SK-N-SH (cell line): ENCODE measurements around the gene TMEM164. TPM values are rescaled to one million over a fixed set of nuclear protein-coding genes. Genes with fewer than 3 reads are reported as not detected.

ENCODE experiments used
- CTCF ChIA-PET: fragments of 300-600, 350-600 bp; formaldehyde crosslinking; extraction: SDS; loops from one replicate; lab custom pipeline; 2021; lab: Yijun Ruan, JAX
- POLR2A ChIA-PET: fragments of 350-600 bp; sonication (Branson Sonifier 250); formaldehyde crosslinking; extraction: SDS; loops from one replicate; lab custom pipeline; 2020; ENCODE audit warnings: antibody characterized with exemption, inconsistent platforms; lab: Yijun Ruan, JAX
- DNase-seq: peaks from one replicate; pipeline ENCODE4 v3.0.0; 2012
- H2AFZ ChIP-seq: fragments of 200-600 bp; sonication (generic); 2 replicates; pipeline ENCODE4 v1.8.1; 2016; ENCODE audit warnings: antibody characterized with exemption, mild to moderate bottlenecking, low read depth
- H3F3A ChIP-seq: fragments of 200-600 bp; sonication (generic); replicated peaks from 2 replicates; pipeline ENCODE3; 2016; ENCODE audit warnings: antibody characterized with exemption, mild to moderate bottlenecking; ENCODE audit not compliant: insufficient read depth
- H3K27ac ChIP-seq, 2 experiments: fragments of 200-500 bp in 1 of 2; fragments of 200-600 bp in 1 of 2; sonication (Bioruptor generic) in 1 of 2; sonication (generic), shearing (Covaris generic) in 1 of 2; 2 replicates each; pipeline versions ENCODE4 v1.5.1 to v1.6.1; 2014 to 2016; ENCODE audit warnings: low read depth in 2 of 2, inconsistent platforms in 1 of 2, low read length in 1 of 2, mild to moderate bottlenecking in 1 of 2, mixed read lengths in 1 of 2
- H3K27me3 ChIP-seq: fragments of 200-600 bp; sonication (generic), shearing (Covaris generic); 2 replicates; pipeline ENCODE4 v1.6.1; 2016; ENCODE audit warnings: mixed run types; ENCODE audit not compliant: insufficient read depth
- H3K36me3 ChIP-seq, 2 experiments: fragments of 200-500 bp in 1 of 2; fragments of 200-600 bp in 1 of 2; sonication (Bioruptor generic) in 1 of 2; sonication (generic) in 1 of 2; replicated peaks in 1 of 2; 2 replicates each; pipeline versions ENCODE3 to v1.5.1; 2014 to 2016; ENCODE audit warnings: low read length in 1 of 2, mild to moderate bottlenecking in 1 of 2; ENCODE audit not compliant: insufficient read depth in 2 of 2, control insufficient read depth in 1 of 2
- H3K4me1 ChIP-seq, 2 experiments: fragments of 200-500 bp in 1 of 2; fragments of 200-600 bp in 1 of 2; sonication (Bioruptor generic) in 1 of 2; sonication (generic), shearing (Covaris generic) in 1 of 2; 2 replicates each; pipeline versions ENCODE4 v1.5.1 to v1.6.1; 2014 to 2016; ENCODE audit warnings: low read depth in 1 of 2, low read length in 1 of 2, mixed run types in 1 of 2; ENCODE audit not compliant: insufficient read depth in 2 of 2, control insufficient read depth in 1 of 2
- H3K4me2 ChIP-seq: fragments of 200-600 bp; sonication (generic), shearing (Covaris generic); 2 replicates; pipeline ENCODE4 v1.6.1; 2017; ENCODE audit warnings: mixed run types
- H3K4me3 ChIP-seq, 2 experiments: fragments of 200-500 bp in 1 of 2; fragments of 200-600 bp in 1 of 2; sonication (Bioruptor generic) in 1 of 2; sonication (generic), shearing (Covaris generic) in 1 of 2; 2 replicates each; pipeline versions ENCODE4 v1.5.1 to v1.8.1; 2014 to 2016; ENCODE audit warnings: low read depth in 2 of 2, inconsistent platforms in 1 of 2, low read length in 1 of 2, mild to moderate bottlenecking in 1 of 2, mixed read lengths in 1 of 2, moderate library complexity in 1 of 2
- H3K79me2 ChIP-seq: fragments of 200-600 bp; sonication (generic); 2 replicates; pipeline ENCODE4 v1.8.1; 2017; ENCODE audit warnings: mild to moderate bottlenecking; ENCODE audit not compliant: insufficient read depth
- H3K9ac ChIP-seq: fragments of 200-600 bp; sonication (generic); 2 replicates; pipeline ENCODE4 v1.6.1; 2017; ENCODE audit warnings: mixed run types
- H3K9me2 ChIP-seq: fragments of 200-600 bp; sonication (generic); 2 replicates; pipeline ENCODE4 v1.6.1; 2017; ENCODE audit warnings: mixed run types
- H3K9me3 ChIP-seq: fragments of 200-600 bp; sonication (generic); 2 replicates; pipeline ENCODE4 v1.6.1; 2017; ENCODE audit warnings: mixed run types, mild to moderate bottlenecking, moderate library complexity
- H4K20me1 ChIP-seq: fragments of 200-600 bp; sonication (generic); 2 replicates; pipeline ENCODE4 v1.6.1; 2017; ENCODE audit warnings: mild to moderate bottlenecking, mixed run types; ENCODE audit not compliant: insufficient read depth
- CTCF ChIP-seq: fragments of 200-600 bp; sonication (generic); IDR thresholded peaks from 2 replicates; pipeline ENCODE4 v1.6.1; 2017; ENCODE audit warnings: antibody characterized with exemption, mild to moderate bottlenecking, moderate library complexity
- EP300 ChIP-seq, 2 experiments: IDR thresholded peaks; 2 replicates each; pipeline versions ENCODE4 v1.4.0 to v1.6.1; 2012; ENCODE audit warnings: borderline replicate concordance in 1 of 2, low read depth in 1 of 2, low read length in 1 of 2
- FOXM1 ChIP-seq: IDR thresholded peaks from 2 replicates; pipeline ENCODE4 v1.4.0; 2012; ENCODE audit warnings: low read depth, mild to moderate bottlenecking
- GABPA ChIP-seq: IDR thresholded peaks from 2 replicates; pipeline ENCODE4 v1.4.0; 2012; ENCODE audit warnings: low read depth, mild to moderate bottlenecking
- MAX ChIP-seq: IDR thresholded peaks from 2 replicates; pipeline ENCODE4 v1.4.0; 2012; ENCODE audit warnings: low read depth
- MEF2A ChIP-seq: IDR thresholded peaks from 2 replicates; pipeline ENCODE4 v1.4.0; 2012; ENCODE audit warnings: low read depth, borderline replicate concordance
- MXI1 ChIP-seq: IDR thresholded peaks from 2 replicates; pipeline ENCODE4 v1.6.1; 2012; ENCODE audit warnings: mild to moderate bottlenecking, low read depth, low read length, improper control_type of control experiment
- NFIC ChIP-seq: IDR thresholded peaks from 2 replicates; pipeline ENCODE4 v1.4.0; 2012; ENCODE audit warnings: borderline replicate concordance
- NRF1 ChIP-seq: IDR thresholded peaks from 2 replicates; pipeline ENCODE4 v1.6.1; 2012; ENCODE audit warnings: low read depth, mild to moderate bottlenecking, low read length
- PBX3 ChIP-seq: IDR thresholded peaks from 2 replicates; pipeline ENCODE4; 2012
- RAD21 ChIP-seq: IDR thresholded peaks from 2 replicates; pipeline ENCODE4 v1.6.1; 2012; ENCODE audit warnings: mild to moderate bottlenecking, low read length
- RCOR1 ChIP-seq: fragments of 150-350 bp; IDR thresholded peaks from 2 replicates; pipeline ENCODE4 v1.6.1; 2017; ENCODE audit warnings: antibody characterized with exemption, low read length
- SMC3 ChIP-seq: IDR thresholded peaks from 2 replicates; pipeline ENCODE4 v1.6.1; 2012; ENCODE audit warnings: low read depth, low read length, improper control_type of control experiment
- TAF1 ChIP-seq: IDR thresholded peaks from 2 replicates; pipeline ENCODE4 v1.6.1; 2012; ENCODE audit warnings: low read depth, mild to moderate bottlenecking, low read length, moderate library complexity, borderline replicate concordance
- TEAD4 ChIP-seq: IDR thresholded peaks from 2 replicates; pipeline ENCODE4 v1.4.0; 2012; ENCODE audit warnings: mild to moderate bottlenecking, borderline replicate concordance; ENCODE audit not compliant: insufficient read depth
- USF2 ChIP-seq: fragments of 150-350 bp; IDR thresholded peaks from 2 replicates; pipeline ENCODE4 v1.6.1; 2017; ENCODE audit warnings: antibody characterized with exemption, low read length, low read depth, borderline replicate concordance
- WGBS: methylation state at CpG from one replicate; pipeline ENCODE4 v1.1.6; 2017; ENCODE audit warnings: low lambda C conversion rate; 5-methylcytosine and 5-hydroxymethylcytosine counted together
- polyA plus RNA-seq, 3 experiments: library from polyadenylated mRNA; depleted of rRNA; stranded (reverse); fragments of >200 nt; gene quantifications; 2 replicates each; pipeline ENCODE4 v1.2.3, GENCODE V29; 2012

The TMEM164 gene
- polyA plus RNA-seq, 1 of the 3 experiments (the other 2 are of a cell fraction) = 11.9 TPM

GRCh38 chrX:110194977-110195376 is 192.1 kb downstream of the TMEM164 start (continued):
- TF ChIP-seq RAD21 (no peak), USF2 (no peak), RCOR1 (no peak), MAX (no peak)

- Histone ChIP-seq H3K9me3 (no peaks in the 10 kb centered on the region), H3K4me1 (no peaks in the 10 kb centered on the region; a peak in 1 of 4 replicates), H3K27me3 (no peaks in the 10 kb centered on the region), H2AFZ (no peak overlapping the region), H3K9me2 (no peaks in the 10 kb centered on the region), H3K27ac (no peak overlapping the region), H3K79me2 (no peaks in the 10 kb centered on the region), H3K36me3 (no peaks in the 10 kb centered on the region), H3K4me3 (no peak overlapping the region), H3K4me2 (no peak overlapping the region), H3K9ac (no peak overlapping the region), H4K20me1 (no peaks in the 10 kb centered on the region), H3F3A (no peaks in the 10 kb centered on the region)
- no peak for DNase-seq
- TF ChIP-seq MXI1 = no peak
- no peak for TF ChIP-seq TEAD4
- ChIA-PET CTCF (no interaction called here), POLR2A (no interaction called here)
- WGBS = 40% methylated on average over 3 of the region's 3 CpGs
Observed at GRCh38 chrX:110201799-110202198, 198.9 kb downstream of the TMEM164 start.

GRCh38 chrX:110204986-110205385 is 202.1 kb downstream of the TMEM164 start:
- Histone ChIP-seq H3K27me3 (no peaks in the 10 kb centered on the region), H3F3A (peaks cover 4% of the 10 kb centered on the region), H3K79me2 (no peaks in the 10 kb centered on the region), H2AFZ (no peak overlapping the region), H3K36me3 (no peaks in the 10 kb centered on the region), H3K4me2 (no peak overlapping the region), H3K4me1 (peaks cover 0 to 3% of the 10 kb centered on the region in 2 experiments; a peak in 2 of 4 replicates)
- CTCF ChIA-PET = interaction anchor here (0.8 to 1.3 kb wide), 2 partner anchors 16 to 37 kb away, joined by 3 to 4 read pairs; no protein-coding TSS in a partner anchor
- POLR2A ChIA-PET = no interaction called here
- no peak for DNase-seq
- TF ChIP-seq GABPA (no peak), TAF1 (no peak), PBX3 (no peak), SMC3 (no peak), NFIC (no peak), RCOR1 (no peak), MEF2A (no peak), EP300 (IDR thresholded peaks at IDR 0.05; ENCODE audit: borderline replicate concordance in 1 of 2, low read depth in 1 of 2, low read length in 1 of 2) (no peak), CTCF (no peak), NRF1 (no peak), FOXM1 (no peak)
- TF ChIP-seq, all 33 proteins: peak for 0
- H3K4me3 ChIP-seq = no peak overlapping the region
- H4K20me1 ChIP-seq = no peaks in the 10 kb centered on the region
- no peaks in the 10 kb centered on the region for H3K9me2 ChIP-seq
- no peak overlapping the region for H3K27ac ChIP-seq
- H3K9ac ChIP-seq = no peak overlapping the region
- H3K9me3 ChIP-seq = no peaks in the 10 kb centered on the region
